Neural cell (in vitro differentiated cells): ENCODE data around the gene CAMK1D. TPM values are rescaled to one million over a fixed set of nuclear protein-coding genes. Genes with fewer than 3 reads are reported as not detected.
A peak's percentile ranks its signal among the peaks of the same experiment; 100 is the strongest.

Experiments used
- H2AFZ ChIP-seq: fragments of 200-600, 300-800 bp; sonication (generic), shearing (Covaris generic); 2 replicates; pipeline ENCODE4 v1.6.0; 2014; ENCODE audit warnings: low read depth, mild to moderate bottlenecking, antibody characterized with exemption, low read length, moderate library complexity
- H3F3A ChIP-seq: fragments of 200-600 bp; shearing (Covaris generic); 2 replicates; pipeline ENCODE4 v1.6.1; 2016; ENCODE audit warnings: mild to moderate bottlenecking, moderate library complexity, mixed read lengths, antibody characterized with exemption, low read length; ENCODE audit not compliant: insufficient read depth, poor library complexity, severe bottlenecking
- H3K27ac ChIP-seq: fragments of 200-600, 300-800 bp; sonication (generic), shearing (Covaris generic); 2 replicates; pipeline ENCODE4 v1.5.1; 2014; ENCODE audit warnings: mild to moderate bottlenecking, low read length, moderate library complexity
- H3K27me3 ChIP-seq: fragments of 300-800, 200-600 bp; sonication (generic), shearing (Covaris generic); 2 replicates; pipeline ENCODE4 v1.6.0; 2014; ENCODE audit warnings: mild to moderate bottlenecking, low read depth, low read length, moderate library complexity; ENCODE audit not compliant: insufficient read depth
- H3K36me3 ChIP-seq: fragments of 300-800, 200-600 bp; sonication (generic), shearing (Covaris generic); 2 replicates; pipeline ENCODE4 v1.5.1; 2014; ENCODE audit warnings: mild to moderate bottlenecking, antibody characterized with exemption, low read length, moderate library complexity; ENCODE audit not compliant: insufficient read depth
- H3K4me2 ChIP-seq: fragments of 300-800, 200-600 bp; sonication (generic), shearing (Covaris generic); 2 replicates; pipeline ENCODE4 v1.6.0; 2014; ENCODE audit warnings: mild to moderate bottlenecking, low read length
- H3K4me3 ChIP-seq: fragments of 300-800, 200-600 bp; sonication (generic), shearing (Covaris generic); 2 replicates; pipeline ENCODE4 v1.5.1; 2014; ENCODE audit warnings: mild to moderate bottlenecking, low read length, moderate library complexity
- H3K79me2 ChIP-seq: fragments of 200-600 bp; shearing (Covaris generic); replicated peaks from 2 replicates; pipeline ENCODE4 v1.6.0; 2014; ENCODE audit warnings: mild to moderate bottlenecking, low read length, moderate library complexity; ENCODE audit not compliant: insufficient read depth
- H3K9ac ChIP-seq: fragments of 300-800, 200-600 bp; sonication (generic), shearing (Covaris generic); 2 replicates; pipeline ENCODE4 v1.6.1; 2016; ENCODE audit warnings: mild to moderate bottlenecking, low read length, mixed read lengths
- H3K9me2 ChIP-seq: fragments of 200-600 bp; shearing (Covaris generic); 2 replicates; pipeline ENCODE4 v1.6.1; 2016; ENCODE audit warnings: mild to moderate bottlenecking, low read length, mixed read lengths; ENCODE audit not compliant: insufficient read depth
- H3K9me3 ChIP-seq: fragments of 200-600, 300-800 bp; sonication (generic), shearing (Covaris generic); 2 replicates; pipeline ENCODE4 v1.6.1; 2016; ENCODE audit warnings: mild to moderate bottlenecking, mixed run types, low read length, moderate library complexity, mixed read lengths
- H4K20me1 ChIP-seq: fragments of 200-600 bp; shearing (Covaris generic); 2 replicates; pipeline ENCODE4 v1.6.1; 2016; ENCODE audit warnings: mild to moderate bottlenecking, mixed run types; ENCODE audit not compliant: insufficient read depth
- EP300 ChIP-seq: fragments of 450-650 bp; conservative IDR thresholded peaks from 2 replicates; pipeline ENCODE4 v1.6.1; 2014; ENCODE audit warnings: antibody characterized with exemption, mild to moderate bottlenecking, moderate library complexity; ENCODE audit not compliant: poor library complexity, severe bottlenecking
- EZH2 ChIP-seq: fragments of 200-600, 300-800 bp; shearing (Covaris generic), sonication (generic); IDR thresholded peaks from 2 replicates; pipeline ENCODE4 v1.6.1; 2014; ENCODE audit warnings: antibody characterized with exemption, low read length, borderline replicate concordance, mild to moderate bottlenecking; ENCODE audit not compliant: insufficient read depth, poor library complexity, severe bottlenecking
- POLR2AphosphoS5 ChIP-seq: IDR thresholded peaks from 2 replicates; pipeline ENCODE4 v1.6.1; 2012
- RAD21 ChIP-seq: fragments of 450-650 bp; conservative IDR thresholded peaks from 2 replicates; pipeline ENCODE4 v1.6.1; 2014; ENCODE audit warnings: antibody characterized with exemption, mild to moderate bottlenecking, moderate library complexity
- polyA plus RNA-seq: library from polyadenylated mRNA; depleted of rRNA; stranded (reverse); fragments of >200 nt; gene quantifications from 2 replicates; pipeline ENCODE4 v1.2.3, GENCODE V29; 2014
- TF ChIP-seq, protein P1 (sequence below): fragments of 450-650 bp; IDR thresholded peaks from 2 replicates; pipeline ENCODE4 v1.5.1; 2014; ENCODE audit warnings: antibody characterized with exemption, mild to moderate bottlenecking, moderate library complexity; ENCODE audit not compliant: poor library complexity, severe bottlenecking
- TF ChIP-seq, protein P2 (sequence below): IDR thresholded peaks from 2 replicates; pipeline ENCODE4 v1.6.1; 2012; ENCODE audit warnings: borderline replicate concordance

The CAMK1D gene
- polyA plus RNA-seq, 1 donor from 2014 or later = 13.8 TPM

DNA sequence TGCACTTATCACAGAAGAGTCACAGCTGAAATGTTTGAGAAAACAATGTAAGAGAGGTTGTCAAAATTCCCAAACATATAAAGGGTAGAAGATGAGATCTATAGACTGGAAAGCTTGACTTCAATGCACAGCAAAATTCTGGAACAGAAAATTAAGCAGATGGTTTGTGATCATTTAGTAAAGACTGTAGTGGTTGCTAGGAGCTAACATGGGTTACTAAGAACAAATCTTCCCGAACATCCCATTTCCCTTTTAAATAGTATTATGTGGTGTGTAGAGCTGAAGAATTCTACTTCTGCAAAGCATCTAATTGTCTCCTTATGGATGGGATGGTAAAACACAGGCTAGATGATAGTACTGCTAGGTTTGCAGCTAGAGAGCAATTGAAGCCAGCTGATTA is 312.3 kb downstream of the CAMK1D start:
- Histone ChIP-seq H2AFZ (no peak overlapping the region), H3K4me3 (no peak overlapping the region), H3K79me2 (no peaks in the 10 kb centered on the region), H3K9me3 (no peaks in the 10 kb centered on the region), H3K4me2 (no peak overlapping the region), H3K9me2 (no peaks in the 10 kb centered on the region), H3K36me3 (no peaks in the 10 kb centered on the region), H4K20me1 (no peaks in the 10 kb centered on the region), H3F3A (no peaks in the 10 kb centered on the region), H3K27me3 (no peaks in the 10 kb centered on the region), H3K9ac (no peak overlapping the region), H3K27ac (no peak overlapping the region)
- TF ChIP-seq EZH2 (no peak), POLR2AphosphoS5 (peak; percentile 50)

DNA sequence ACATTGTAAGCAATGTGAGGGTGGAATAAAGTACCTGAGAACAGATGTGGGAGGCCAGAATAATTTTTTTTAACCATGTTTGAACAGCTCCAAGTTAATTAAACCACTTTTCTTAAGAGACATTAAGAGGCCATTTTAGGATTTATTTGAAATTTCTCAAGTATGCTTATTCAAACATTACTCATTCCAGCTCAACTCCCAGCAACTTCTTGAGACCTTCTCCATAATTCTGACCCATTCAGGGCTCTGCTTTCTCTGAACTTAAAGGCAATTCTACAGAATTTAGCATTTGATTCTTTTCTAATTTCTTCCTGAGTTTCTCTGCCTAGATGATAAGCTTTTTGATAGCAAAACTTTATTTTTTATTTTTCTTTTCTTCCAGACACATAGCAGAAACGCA is 314.5 kb downstream of the CAMK1D start:
- H3K4me3 ChIP-seq = no peak overlapping the region
- no peaks in the 10 kb centered on the region for H3F3A ChIP-seq
- no peaks in the 10 kb centered on the region for H3K79me2 ChIP-seq
- no peak overlapping the region for H3K9ac ChIP-seq
- no peak overlapping the region for H3K27ac ChIP-seq
- no peaks in the 10 kb centered on the region for H3K36me3 ChIP-seq
- H4K20me1 ChIP-seq = no peaks in the 10 kb centered on the region
- H3K9me2 ChIP-seq = no peaks in the 10 kb centered on the region
- H3K27me3 ChIP-seq = no peaks in the 10 kb centered on the region
- H3K4me2 ChIP-seq = no peak overlapping the region
- no peak overlapping the region for H2AFZ ChIP-seq
- H3K9me3 ChIP-seq = no peaks in the 10 kb centered on the region
- TF ChIP-seq, protein P1, sequence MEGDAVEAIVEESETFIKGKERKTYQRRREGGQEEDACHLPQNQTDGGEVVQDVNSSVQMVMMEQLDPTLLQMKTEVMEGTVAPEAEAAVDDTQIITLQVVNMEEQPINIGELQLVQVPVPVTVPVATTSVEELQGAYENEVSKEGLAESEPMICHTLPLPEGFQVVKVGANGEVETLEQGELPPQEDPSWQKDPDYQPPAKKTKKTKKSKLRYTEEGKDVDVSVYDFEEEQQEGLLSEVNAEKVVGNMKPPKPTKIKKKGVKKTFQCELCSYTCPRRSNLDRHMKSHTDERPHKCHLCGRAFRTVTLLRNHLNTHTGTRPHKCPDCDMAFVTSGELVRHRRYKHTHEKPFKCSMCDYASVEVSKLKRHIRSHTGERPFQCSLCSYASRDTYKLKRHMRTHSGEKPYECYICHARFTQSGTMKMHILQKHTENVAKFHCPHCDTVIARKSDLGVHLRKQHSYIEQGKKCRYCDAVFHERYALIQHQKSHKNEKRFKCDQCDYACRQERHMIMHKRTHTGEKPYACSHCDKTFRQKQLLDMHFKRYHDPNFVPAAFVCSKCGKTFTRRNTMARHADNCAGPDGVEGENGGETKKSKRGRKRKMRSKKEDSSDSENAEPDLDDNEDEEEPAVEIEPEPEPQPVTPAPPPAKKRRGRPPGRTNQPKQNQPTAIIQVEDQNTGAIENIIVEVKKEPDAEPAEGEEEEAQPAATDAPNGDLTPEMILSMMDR = no peak

DNA sequence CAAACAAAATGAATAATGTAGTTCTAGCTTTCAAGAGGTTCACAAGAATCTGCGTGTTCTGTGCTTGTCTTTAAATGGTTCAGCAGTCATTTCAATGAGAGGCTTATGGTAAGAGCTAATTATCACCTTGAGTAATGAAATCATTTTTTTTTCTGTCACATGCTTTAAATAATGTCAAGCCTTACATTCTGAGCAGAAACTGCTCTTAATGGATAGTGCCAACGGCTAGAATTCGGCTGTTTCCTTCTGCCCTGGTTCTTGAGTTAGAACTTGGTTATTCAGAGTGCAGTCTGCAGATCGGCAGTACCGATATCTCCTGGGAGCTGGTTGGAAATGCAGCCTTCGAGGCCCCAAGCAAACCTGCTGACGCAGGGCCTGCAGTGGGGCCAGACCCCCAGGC is 316.2 kb downstream of the CAMK1D start:
- Histone ChIP-seq H3K4me2 (no peak overlapping the region), H3K27me3 (no peaks in the 10 kb centered on the region), H3K27ac (no peak overlapping the region), H4K20me1 (no peaks in the 10 kb centered on the region), H3K9ac (no peak overlapping the region), H2AFZ (no peak overlapping the region), H3K9me2 (no peaks in the 10 kb centered on the region), H3K4me3 (no peak overlapping the region), H3K9me3 (no peaks in the 10 kb centered on the region), H3F3A (no peaks in the 10 kb centered on the region), H3K79me2 (no peaks in the 10 kb centered on the region), H3K36me3 (no peaks in the 10 kb centered on the region)
- no peak for TF ChIP-seq RAD21
- TF ChIP-seq, protein P2, sequence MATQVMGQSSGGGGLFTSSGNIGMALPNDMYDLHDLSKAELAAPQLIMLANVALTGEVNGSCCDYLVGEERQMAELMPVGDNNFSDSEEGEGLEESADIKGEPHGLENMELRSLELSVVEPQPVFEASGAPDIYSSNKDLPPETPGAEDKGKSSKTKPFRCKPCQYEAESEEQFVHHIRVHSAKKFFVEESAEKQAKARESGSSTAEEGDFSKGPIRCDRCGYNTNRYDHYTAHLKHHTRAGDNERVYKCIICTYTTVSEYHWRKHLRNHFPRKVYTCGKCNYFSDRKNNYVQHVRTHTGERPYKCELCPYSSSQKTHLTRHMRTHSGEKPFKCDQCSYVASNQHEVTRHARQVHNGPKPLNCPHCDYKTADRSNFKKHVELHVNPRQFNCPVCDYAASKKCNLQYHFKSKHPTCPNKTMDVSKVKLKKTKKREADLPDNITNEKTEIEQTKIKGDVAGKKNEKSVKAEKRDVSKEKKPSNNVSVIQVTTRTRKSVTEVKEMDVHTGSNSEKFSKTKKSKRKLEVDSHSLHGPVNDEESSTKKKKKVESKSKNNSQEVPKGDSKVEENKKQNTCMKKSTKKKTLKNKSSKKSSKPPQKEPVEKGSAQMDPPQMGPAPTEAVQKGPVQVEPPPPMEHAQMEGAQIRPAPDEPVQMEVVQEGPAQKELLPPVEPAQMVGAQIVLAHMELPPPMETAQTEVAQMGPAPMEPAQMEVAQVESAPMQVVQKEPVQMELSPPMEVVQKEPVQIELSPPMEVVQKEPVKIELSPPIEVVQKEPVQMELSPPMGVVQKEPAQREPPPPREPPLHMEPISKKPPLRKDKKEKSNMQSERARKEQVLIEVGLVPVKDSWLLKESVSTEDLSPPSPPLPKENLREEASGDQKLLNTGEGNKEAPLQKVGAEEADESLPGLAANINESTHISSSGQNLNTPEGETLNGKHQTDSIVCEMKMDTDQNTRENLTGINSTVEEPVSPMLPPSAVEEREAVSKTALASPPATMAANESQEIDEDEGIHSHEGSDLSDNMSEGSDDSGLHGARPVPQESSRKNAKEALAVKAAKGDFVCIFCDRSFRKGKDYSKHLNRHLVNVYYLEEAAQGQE = no peak
- TF ChIP-seq, protein P1 = no peak
- no peak for TF ChIP-seq EP300
